PFSK-1 (cell line): ENCODE measurements around the gene DRD4.

ENCODE experiments used
- POLR2AphosphoS5 ChIP-seq: IDR thresholded peaks from 2 replicates; pipeline ENCODE4 v1.6.1; 2012; ENCODE audit warnings: low read depth, mild to moderate bottlenecking, control low read depth, low read length, moderate library complexity
- REST ChIP-seq, 2 experiments: IDR thresholded peaks; 2 replicates each; pipeline versions ENCODE4 v1.6.1 to v1.8.0; 2011 to 2012; ENCODE audit warnings: low read depth in 2 of 2, low read length in 2 of 2, control low read depth in 1 of 2, inconsistent platforms in 1 of 2, mild to moderate bottlenecking in 1 of 2, moderate library complexity in 1 of 2; ENCODE audit not compliant: insufficient read depth in 1 of 2
- TAF1 ChIP-seq: IDR thresholded peaks from 2 replicates; pipeline ENCODE4 v1.6.1; 2012; ENCODE audit warnings: low read length, control low read depth, borderline replicate concordance; ENCODE audit not compliant: insufficient read depth

GRCh38 chr11:617199-617911 is 19.7 kb upstream of the DRD4 start:
- TF ChIP-seq POLR2AphosphoS5 (no peak), REST (IDR thresholded peaks at IDR 0.05; ENCODE audit: insufficient read depth in 1 of 2, low read depth in 2 of 2, low read length in 2 of 2) (no peak), TAF1 (no peak)
